Measurements from ENCODE around the gene HNRNPAB.

DNA sequence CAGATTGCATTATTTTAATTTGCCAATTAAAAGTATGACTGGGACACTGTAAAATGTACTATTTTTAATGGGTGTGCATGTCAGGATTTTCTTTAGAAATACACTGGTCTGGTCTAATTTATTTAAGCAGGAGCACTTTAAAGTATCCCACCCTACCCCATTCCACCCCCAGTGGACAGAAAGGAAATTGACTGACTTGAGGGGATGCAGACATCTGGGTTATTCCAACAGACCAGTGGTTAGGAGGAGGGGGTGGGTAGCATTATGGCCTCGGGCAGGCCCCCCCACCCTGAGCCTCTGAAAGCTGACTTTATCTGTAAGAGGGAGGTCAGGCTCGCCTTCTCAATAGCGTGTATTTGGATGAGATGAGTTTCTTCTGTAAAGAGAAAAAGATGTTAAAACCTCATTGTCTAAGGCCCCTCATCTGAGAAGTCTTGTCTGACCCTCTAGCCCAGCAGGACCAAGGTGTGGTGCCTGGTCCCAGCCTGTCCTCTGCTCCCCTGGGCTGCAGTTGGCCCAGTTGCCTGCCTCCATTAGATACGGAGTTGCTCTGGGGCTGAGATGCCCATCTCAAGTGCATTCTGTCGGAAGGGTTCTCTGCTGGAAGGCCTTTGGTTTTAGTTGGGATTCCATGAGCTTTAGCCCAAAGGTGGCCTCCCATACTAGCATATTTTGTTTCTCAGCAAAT, 4.4 kb downstream of the HNRNPAB start:
- TF ChIP-seq POLR2A (IDR thresholded peaks at IDR 0.05; ENCODE audit: low read depth) = no peak
- TF ChIP-seq POLR2AphosphoS5 (IDR thresholded peaks at IDR 0.05) = no peak
